UCSD-AML1 (cell line): ENCODE measurements around the gene GOLGA1.
"Not testable (repeated sequence)": the region's sequence is repeated elsewhere in the genome, so short reads cannot be mapped to it uniquely, and the experiment has no call there.

ENCODE experiments used
- DNase-seq: peaks from one replicate; lab custom pipeline; 2025; ENCODE audit not compliant: unreplicated experiment; lab: John Stamatoyannopoulos, UW

The GOLGA1 gene

DNA sequence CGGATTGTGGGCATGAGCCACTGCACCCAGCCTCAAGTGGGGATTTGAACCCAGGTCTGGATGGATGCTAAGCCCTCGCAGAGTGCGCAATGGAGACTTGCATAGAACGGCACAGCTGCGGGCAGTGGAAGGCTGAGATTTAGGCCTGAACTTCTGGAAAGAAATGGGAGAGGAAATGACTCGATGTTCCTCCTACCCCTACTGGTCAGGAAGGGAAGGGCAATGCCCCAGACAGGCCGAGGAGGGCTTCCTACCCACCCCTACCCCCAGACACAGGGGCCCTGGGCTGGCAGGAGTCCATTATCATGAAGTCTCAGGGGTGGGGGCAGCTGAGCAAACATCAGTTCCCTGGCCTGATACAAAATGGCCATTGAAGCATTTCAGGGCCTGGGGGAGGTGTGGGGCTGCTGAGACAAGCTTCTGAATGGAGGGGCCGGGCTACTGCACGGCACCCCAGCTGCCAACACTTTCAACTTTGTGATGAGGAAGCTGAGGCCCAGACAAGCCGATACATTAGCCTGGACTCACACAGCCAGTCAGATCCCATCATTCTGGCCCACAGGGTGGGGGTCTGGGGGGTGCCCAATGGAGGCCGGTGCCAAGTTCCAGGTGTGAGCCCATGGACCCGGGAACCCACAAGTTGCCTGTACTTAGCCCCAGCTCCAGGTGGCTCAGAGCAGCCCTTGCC lies 101.1 kb downstream of the GOLGA1 start:
- no peak for DNase-seq

DNA sequence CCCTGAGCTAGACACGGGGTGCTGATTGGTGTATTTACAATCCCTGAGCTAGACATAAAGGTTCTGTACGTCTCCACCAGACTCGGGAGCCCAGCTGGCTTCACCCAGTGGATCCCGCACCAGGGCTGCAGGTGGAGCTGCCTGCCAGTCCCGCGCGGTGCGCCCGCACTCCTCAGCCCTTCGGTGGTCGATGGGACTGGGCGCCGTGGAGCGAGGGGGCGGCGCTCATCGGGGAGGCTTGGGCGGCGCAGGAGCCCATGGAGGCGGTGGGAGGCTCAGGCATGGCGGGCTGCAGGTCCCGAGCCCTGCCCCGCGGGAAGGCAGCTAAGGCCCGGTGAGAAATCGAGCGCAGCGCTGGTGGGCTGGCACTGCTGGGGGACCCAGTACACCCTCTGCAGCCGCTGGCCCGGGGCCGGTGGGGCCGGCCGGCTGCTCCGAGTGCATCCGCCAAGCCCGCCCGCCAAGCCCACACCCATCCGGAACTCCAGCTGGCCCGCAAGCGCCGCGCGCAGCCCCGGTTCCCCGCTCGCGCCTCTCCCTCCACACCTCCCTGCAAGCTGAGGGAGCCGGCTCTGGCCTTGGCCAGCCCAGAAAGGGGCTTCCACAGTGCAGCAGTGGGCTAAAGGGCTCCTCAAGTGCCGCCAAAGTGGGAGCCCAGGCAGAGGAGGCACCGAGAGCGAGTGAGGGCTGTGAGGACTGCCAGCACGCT lies 102.2 kb downstream of the GOLGA1 start:
- not testable (repeated sequence) for DNase-seq

DNA sequence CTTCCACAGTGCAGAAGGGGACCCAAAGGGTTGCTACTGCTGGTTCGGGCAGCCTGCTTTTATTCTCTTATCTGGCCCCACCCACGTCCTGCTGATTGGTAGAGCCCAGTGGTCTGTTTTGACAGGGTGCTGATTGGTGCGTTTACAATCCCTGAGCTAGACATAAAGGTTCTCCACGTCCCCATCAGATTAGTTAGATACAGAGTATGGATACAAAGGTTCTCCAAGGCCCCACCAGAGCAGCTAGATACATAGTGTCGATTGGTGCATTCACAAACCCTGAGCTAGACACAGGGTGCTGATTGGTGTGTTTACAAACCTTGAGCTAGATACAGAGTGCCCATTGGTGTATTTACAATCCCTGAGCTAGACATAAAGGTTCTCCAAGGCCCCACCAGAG lies 102.8 kb downstream of the GOLGA1 start:
- DNase-seq = not testable (repeated sequence)

DNA sequence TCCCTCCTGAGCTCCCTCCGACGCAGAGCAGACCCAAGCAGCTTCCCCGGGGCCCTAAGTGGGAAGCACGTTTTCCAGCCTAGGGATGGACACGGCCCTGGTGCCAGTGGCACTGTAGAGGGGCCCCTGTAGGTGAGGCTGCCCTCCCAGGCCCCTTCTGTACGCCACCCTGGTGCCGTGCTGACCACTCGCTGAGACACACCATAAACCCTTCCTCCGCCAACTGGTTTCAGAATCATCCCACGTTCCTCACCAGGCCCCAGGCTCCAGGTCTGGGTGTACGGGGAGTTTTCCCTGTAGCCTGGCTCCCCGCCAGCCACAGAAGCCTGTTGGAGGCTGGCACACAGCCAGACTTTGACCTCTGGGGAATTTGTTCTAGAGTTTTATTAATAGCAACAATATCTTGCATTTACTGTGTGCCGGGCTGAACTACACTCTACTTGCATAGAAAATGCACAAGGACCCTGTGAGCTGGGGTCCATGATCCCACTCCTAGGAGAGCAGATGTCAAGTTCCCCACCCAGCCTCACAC lies 105.8 kb downstream of the GOLGA1 start:
- DNase-seq = peak; percentile 49

DNA sequence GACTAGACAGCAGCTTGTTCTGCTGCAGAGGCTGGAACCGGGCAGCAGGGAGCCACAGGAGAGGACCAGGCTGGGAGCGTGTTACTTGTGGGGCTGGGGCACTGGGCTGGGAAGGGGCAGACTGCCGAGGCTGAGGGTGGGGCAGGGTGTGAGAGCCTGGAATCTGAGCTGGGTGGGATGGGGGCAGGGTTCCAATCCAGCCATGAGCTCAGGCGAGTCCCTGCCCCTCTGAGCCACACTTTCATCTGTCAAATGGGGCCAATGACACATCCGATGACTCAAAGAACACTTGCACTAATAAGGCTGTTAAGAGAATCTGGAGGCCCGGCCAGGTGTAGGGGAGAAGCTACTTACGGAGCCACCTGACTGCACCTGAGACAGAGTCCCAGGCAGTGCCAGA lies 106.3 kb downstream of the GOLGA1 start:
- DNase-seq = no peak

DNA sequence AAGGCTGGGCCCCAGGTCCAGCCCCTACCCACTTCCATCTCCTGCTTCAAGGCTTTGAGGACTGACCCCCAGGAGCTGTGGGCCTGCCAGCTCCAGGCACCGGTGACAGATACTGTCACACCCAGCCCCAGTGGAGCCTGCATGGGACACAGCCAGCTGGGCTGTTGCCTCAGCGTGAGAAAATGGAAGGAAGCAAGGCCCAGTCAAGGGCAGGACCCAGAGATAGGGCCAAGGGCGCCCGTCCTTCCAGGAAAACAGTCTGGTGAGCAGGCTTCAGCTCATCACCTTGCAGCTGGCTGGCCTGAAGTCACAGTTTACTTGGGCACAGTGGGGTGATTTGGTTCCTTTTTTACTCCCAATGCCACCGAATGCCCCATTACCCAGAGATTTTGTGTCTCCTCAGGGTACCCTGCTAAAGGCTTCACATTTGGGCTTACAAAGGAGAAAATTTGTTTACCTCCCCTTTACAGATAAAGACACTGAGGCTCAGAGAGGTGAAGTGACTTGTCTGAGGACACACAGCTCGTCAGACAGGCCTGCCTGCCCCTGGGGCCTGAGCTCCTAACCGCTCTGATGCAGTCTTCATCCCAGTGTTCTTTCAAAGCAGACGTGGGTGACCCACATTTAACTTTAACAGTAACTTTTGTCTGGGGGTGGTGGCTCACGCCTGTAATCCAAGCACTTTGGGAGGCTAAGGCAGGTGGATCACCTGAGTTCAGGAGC lies 109.1 kb downstream of the GOLGA1 start:
- no peak for DNase-seq

DNA sequence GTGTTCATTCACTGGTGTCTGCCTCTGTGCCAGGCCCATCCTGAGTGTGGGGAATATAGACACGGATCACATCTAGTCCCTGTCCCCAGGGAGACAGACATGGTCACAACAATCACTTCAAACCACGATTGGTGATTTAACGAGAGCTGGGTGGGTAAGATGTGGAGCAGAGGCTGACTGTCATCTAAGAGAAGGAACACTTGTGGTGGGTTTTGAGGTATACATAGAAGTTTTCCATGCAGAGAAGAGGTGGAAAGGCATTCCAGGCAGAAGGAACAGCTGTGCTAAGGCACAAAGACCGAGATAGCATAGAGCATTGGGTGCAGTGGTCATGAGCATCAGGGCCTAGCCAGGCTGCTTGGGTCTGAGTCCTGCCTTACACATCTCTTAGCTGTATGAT lies 110.3 kb downstream of the GOLGA1 start:
- DNase-seq = no peak

DNA sequence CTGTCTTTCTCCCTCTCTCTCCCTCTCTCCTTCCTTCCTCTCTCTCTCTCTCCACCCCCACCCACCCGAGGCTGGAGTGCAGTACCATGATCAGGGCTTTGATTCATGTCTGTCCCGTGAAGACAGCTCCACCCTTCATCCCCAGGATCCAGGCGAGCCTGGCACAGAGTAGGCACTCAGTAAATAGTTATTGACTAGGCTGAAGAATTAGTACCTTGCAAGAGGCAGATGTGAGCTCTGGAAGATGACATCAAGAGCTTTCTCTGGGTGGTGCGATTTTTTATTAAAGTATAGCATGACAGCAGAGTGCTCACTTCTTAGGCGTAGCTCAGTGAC lies 111.6 kb downstream of the GOLGA1 start:
- no peak for DNase-seq

DNA sequence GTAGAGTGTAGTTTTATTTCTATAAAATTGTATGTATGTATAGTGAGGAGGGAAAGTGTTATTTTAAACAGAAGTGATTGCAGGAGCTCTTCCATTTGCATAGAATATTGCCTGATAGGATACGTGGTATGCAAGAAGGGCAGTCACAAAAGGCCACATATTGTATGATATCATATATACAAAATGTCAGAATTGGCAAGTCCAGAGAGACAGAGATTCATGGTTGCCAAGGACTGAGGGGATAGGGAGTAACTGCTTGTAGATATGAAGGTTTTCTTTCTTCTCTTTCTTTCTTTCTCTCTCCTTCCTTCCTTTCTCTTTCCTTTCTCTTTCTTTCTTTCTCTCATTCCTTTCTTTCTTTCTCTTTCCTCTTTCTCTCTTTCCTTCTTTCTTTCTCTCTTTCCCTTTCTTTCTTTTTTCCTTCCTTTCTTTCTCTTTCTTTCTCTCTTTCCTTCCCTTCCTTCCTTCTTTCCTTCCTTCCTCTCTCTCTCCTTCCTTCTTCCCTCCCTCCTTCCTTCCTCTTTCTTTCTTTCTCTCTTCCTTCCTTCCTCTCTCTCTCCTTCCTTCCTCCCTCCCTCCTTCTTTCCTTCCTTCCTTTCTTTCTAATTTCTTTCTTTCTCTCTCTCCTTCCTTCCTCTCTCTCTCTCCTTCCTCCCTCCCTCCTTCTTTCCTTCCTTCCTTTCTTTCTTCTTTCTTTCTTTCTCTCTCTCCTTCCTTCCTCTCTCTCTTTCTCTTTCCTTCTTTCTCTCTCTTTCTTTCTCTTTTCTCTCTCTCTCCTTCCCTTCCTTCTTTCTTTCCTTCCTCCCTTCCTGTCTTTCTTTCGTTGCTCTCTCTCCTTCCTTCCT lies 112.2 kb downstream of the GOLGA1 start:
- DNase-seq = no peak
